Activated naive CD4-positive, alpha-beta T cell treated with Interleukin-2 at 50 U/mL for 16 hours (primary cell): ENCODE data around the gene OR10G8.

Experiments used
- DNase-seq: peaks from one replicate; pipeline ENCODE4 v3.0.0-alpha.2; 2020

OR10G8 gene

DNA sequence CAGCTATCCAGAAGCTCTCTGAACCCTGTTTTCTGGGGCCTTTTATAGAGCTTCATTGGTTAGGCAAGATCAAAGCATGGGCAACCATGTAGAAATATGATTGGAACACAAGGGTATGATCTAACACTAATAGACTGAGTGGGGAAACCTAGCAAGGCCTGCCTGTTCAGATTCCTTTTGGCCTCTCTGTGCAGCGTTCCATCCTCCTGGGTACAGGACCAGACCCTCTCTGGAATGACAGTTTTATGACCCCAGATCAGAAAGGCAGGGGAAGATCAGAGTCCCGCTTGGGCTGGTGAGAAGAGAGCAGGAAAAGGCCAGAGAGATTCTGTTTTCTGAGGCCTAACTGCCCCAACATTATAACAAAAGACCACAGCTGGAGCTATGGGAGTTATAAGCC is 52.0 kb downstream of the OR10G8 start:
- DNase-seq = no peak

GRCh38 chr11:124079631-124080326 is 53.2 kb downstream of the OR10G8 start:
- DNase-seq = no peak
